HFFc6 (cell line): Measurements from ENCODE around the gene AADACL4. TPM values are rescaled to one million over a fixed set of nuclear protein-coding genes. Genes with fewer than 3 reads are reported as not detected.
A peak's percentile ranks its signal among the peaks of the same experiment; 100 is the strongest.
"Not testable (repeated sequence)": the region's sequence is repeated elsewhere in the genome, so short reads cannot be mapped to it uniquely, and the experiment has no call there.

Experiments
- DNase-seq: peaks from one replicate; pipeline ENCODE4 v3.0.0-alpha.2; 2018
- H3K27ac Mint-ChIP-seq: 2 replicates; pipeline ENCODE4 v1.8.0; 2020; ENCODE audit warnings: mild to moderate bottlenecking, mixed read lengths
- H3K27me3 Mint-ChIP-seq: 2 replicates; pipeline ENCODE4 v1.8.0; 2021; ENCODE audit warnings: mild to moderate bottlenecking, moderate library complexity, mixed read lengths; ENCODE audit not compliant: insufficient read depth
- H3K36me3 Mint-ChIP-seq: 2 replicates; pipeline ENCODE4 v1.8.0; 2021; ENCODE audit warnings: low read depth, mixed read lengths
- H3K4me1 Mint-ChIP-seq: 2 replicates; pipeline ENCODE4 v1.8.0; 2020; ENCODE audit warnings: low read depth, mixed read lengths
- H3K4me3 Mint-ChIP-seq: 2 replicates; pipeline ENCODE4 v1.8.0; 2020; ENCODE audit warnings: mild to moderate bottlenecking, moderate library complexity, mixed read lengths
- H3K9me3 Mint-ChIP-seq: 2 replicates; pipeline ENCODE4 v1.8.0; 2020; ENCODE audit warnings: mild to moderate bottlenecking, mixed read lengths
- CTCF ChIP-seq: fragments of 200-600 bp; sonication (generic); IDR thresholded peaks from 2 replicates; pipeline ENCODE4 v1.5.0; 2021; ENCODE audit warnings: antibody characterized with exemption, mild to moderate bottlenecking
- total RNA-seq, 6 experiments: library from RNA; stranded (reverse); fragmentation: NEBNext Ultra II Directional; extraction: Animal tissue kit (Norgen Biotek cat#: 25700); gene quantifications; 2 replicates in 1 of 6; 3 replicates in 5 of 6; pipeline ENCODE4 v1.2.3, GENCODE V29; 2021

AADACL4 gene
- total RNA-seq, 6 experiments from 2014 or later: not detected

- no peak for DNase-seq
- no peaks in the 10 kb centered on the region for H3K36me3 Mint-ChIP-seq
- no peak for TF ChIP-seq CTCF
- H3K9me3 Mint-ChIP-seq: no peaks in the 10 kb centered on the region
- no peak overlapping the region for H3K27ac Mint-ChIP-seq
- H3K4me1 Mint-ChIP-seq: peaks cover 6% of the 10 kb centered on the region; the same call in 1 of the 2 replicates
- no peak overlapping the region for H3K4me3 Mint-ChIP-seq
- H3K27me3 Mint-ChIP-seq: peaks cover 24% of the 10 kb centered on the region
Observed at GRCh38 chr1:12657060-12657884, 13.4 kb downstream of the AADACL4 start.

- not testable (repeated sequence) for H3K4me1 Mint-ChIP-seq, H3K27ac Mint-ChIP-seq, DNase-seq, H3K36me3 Mint-ChIP-seq, H3K4me3 Mint-ChIP-seq, H3K9me3 Mint-ChIP-seq
- peaks cover 21% of the 10 kb centered on the region for H3K27me3 Mint-ChIP-seq
Observed at GRCh38 chr1:12657885-12658512, 14.1 kb downstream of the AADACL4 start.

GRCh38 chr1:12658531-12659453 is 14.9 kb downstream of the AADACL4 start:
- no peaks in the 10 kb centered on the region for H3K36me3 Mint-ChIP-seq
- H3K27me3 Mint-ChIP-seq: peaks cover 19% of the 10 kb centered on the region
- peak; percentile 70 for DNase-seq
- peak overlapping the region; percentile 38; the same call in 1 of the 2 replicates for H3K4me3 Mint-ChIP-seq
- H3K4me1 Mint-ChIP-seq: peaks cover 6% of the 10 kb centered on the region; the same call in 1 of the 2 replicates
- no peak overlapping the region for H3K27ac Mint-ChIP-seq
- peak; percentile 99 for TF ChIP-seq CTCF
- H3K9me3 Mint-ChIP-seq: no peaks in the 10 kb centered on the region

- no peak for DNase-seq
- no peaks in the 10 kb centered on the region for H3K36me3 Mint-ChIP-seq
- H3K27ac Mint-ChIP-seq: no peak overlapping the region
- no peak for TF ChIP-seq CTCF
- H3K4me1 Mint-ChIP-seq: peaks cover 6% of the 10 kb centered on the region; the same call in 1 of the 2 replicates
- peaks cover 11% of the 10 kb centered on the region for H3K27me3 Mint-ChIP-seq
- no peak overlapping the region for H3K4me3 Mint-ChIP-seq
- no peaks in the 10 kb centered on the region for H3K9me3 Mint-ChIP-seq
Observed at GRCh38 chr1:12661606-12662219, 17.8 kb downstream of the AADACL4 start.

- Mint-ChIP-seq H3K27ac (no peak overlapping the region), H3K27me3 (peaks cover 9% of the 10 kb centered on the region), H3K36me3 (no peaks in the 10 kb centered on the region), H3K4me3 (no peak overlapping the region), H3K9me3 (no peaks in the 10 kb centered on the region), H3K4me1 (peaks cover 6% of the 10 kb centered on the region; the same call in 1 of the 2 replicates)
- no peak for TF ChIP-seq CTCF
- DNase-seq: no peak
Observed at GRCh38 chr1:12662556-12662955, 18.7 kb downstream of the AADACL4 start.
